NAMALWA (cell line): Measurements from ENCODE around the gene GLI3.

ENCODE experiments used
- DNase-seq: peaks from one replicate; pipeline ENCODE4 v3.0.0-alpha.2; 2015; ENCODE audit warnings: low spot score

Gene GLI3

GRCh38 chr7:41998041-41998440 is 239.0 kb downstream of the GLI3 start:
- no peak for DNase-seq

GRCh38 chr7:41997151-41997550 is 239.9 kb downstream of the GLI3 start:
- no peak for DNase-seq

- DNase-seq: no peak
Observed at GRCh38 chr7:41996381-41997035, 240.5 kb downstream of the GLI3 start.

- no peak for DNase-seq
Observed at GRCh38 chr7:41995632-41996271, 241.3 kb downstream of the GLI3 start.

GRCh38 chr7:41994746-41995110 is 242.3 kb downstream of the GLI3 start:
- DNase-seq: no peak

- no peak for DNase-seq
Observed at GRCh38 chr7:41994036-41994745, 242.8 kb downstream of the GLI3 start.

GRCh38 chr7:41992881-41993867 is 243.8 kb downstream of the GLI3 start:
- no peak for DNase-seq

GRCh38 chr7:41984888-41985287 is 252.1 kb downstream of the GLI3 start:
- DNase-seq: no peak

- no peak for DNase-seq
Observed at GRCh38 chr7:41981046-41982040, 255.7 kb downstream of the GLI3 start.

- DNase-seq: peak; percentile 63
Observed at GRCh38 chr7:41979834-41980307, 257.1 kb downstream of the GLI3 start.

- DNase-seq: no peak
Observed at GRCh38 chr7:41978858-41979257, 258.2 kb downstream of the GLI3 start.

GRCh38 chr7:41977661-41978060 is 259.3 kb downstream of the GLI3 start:
- no peak for DNase-seq

- peak; percentile 52 for DNase-seq
Observed at GRCh38 chr7:41977151-41977651, 259.8 kb downstream of the GLI3 start.

- DNase-seq: no peak
Observed at GRCh38 chr7:41976411-41976810, 260.6 kb downstream of the GLI3 start.

- DNase-seq: no peak
Observed at GRCh38 chr7:41975849-41976248, 261.2 kb downstream of the GLI3 start.

- no peak for DNase-seq
Observed at GRCh38 chr7:41974870-41975557, 262.0 kb downstream of the GLI3 start.

GRCh38 chr7:41973202-41973730 is 263.7 kb downstream of the GLI3 start:
- no peak for DNase-seq

GRCh38 chr7:41972776-41973175 is 264.2 kb downstream of the GLI3 start:
- no peak for DNase-seq

- no peak for DNase-seq
Observed at GRCh38 chr7:41972270-41972669, 264.7 kb downstream of the GLI3 start.
